ENCODE data around the gene VNN1. TPM values are rescaled to one million over a fixed set of nuclear protein-coding genes. Genes with fewer than 3 reads are reported as not detected.
A peak's percentile ranks its signal among the peaks of the same experiment; 100 is the strongest.

Gene VNN1
- total RNA-seq, 4 donors from 2014 or later: 0.46 to 5.8 (median 0.76) TPM

DNA sequence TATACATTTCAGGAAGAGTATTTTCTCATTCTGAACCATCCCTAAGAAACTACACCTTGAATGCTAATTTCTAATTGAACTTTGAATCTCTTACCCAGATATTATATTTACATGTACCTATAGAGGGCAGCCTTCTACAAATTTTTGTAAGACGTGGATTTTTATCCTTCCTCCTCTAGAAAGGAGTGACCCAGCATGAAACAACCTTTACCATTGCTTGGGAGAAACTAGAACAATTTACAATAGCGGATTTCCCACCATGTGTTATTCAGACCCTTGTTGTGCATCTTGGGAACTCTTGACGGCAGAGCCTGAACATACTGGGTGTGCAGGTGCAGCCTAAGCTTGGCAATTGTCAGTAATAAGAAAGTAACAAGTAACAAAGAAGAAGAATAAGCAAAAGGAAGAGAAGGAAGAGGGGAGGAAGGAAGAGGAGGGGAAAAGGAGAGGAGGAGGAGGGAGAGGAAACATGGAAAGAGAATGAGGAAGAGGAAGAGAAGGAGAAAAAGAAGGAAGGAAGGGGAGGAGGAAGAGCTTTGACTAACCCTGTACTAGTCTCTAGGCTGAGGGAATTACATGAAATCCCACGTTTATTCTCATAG is 44.1 kb downstream of the VNN1 start:
- Histone ChIP-seq H3K4me1 (no peaks in the 10 kb centered on the region), H3K27ac (no peak overlapping the region), H3K9me3 (no peaks in the 10 kb centered on the region), H3K4me3 (replicated peaks in 1 of 3) (no peak overlapping the region), H3K27me3 (no peaks in the 10 kb centered on the region), H3K36me3 (no peaks in the 10 kb centered on the region)
- DNase-seq: no peak
- 12 to 16% methylated on average over 4 of the region's 4 CpGs for WGBS, 2 donors
- TF ChIP-seq POLR2A (IDR thresholded peaks at IDR 0.05): no peak
- TF ChIP-seq, protein P1, sequence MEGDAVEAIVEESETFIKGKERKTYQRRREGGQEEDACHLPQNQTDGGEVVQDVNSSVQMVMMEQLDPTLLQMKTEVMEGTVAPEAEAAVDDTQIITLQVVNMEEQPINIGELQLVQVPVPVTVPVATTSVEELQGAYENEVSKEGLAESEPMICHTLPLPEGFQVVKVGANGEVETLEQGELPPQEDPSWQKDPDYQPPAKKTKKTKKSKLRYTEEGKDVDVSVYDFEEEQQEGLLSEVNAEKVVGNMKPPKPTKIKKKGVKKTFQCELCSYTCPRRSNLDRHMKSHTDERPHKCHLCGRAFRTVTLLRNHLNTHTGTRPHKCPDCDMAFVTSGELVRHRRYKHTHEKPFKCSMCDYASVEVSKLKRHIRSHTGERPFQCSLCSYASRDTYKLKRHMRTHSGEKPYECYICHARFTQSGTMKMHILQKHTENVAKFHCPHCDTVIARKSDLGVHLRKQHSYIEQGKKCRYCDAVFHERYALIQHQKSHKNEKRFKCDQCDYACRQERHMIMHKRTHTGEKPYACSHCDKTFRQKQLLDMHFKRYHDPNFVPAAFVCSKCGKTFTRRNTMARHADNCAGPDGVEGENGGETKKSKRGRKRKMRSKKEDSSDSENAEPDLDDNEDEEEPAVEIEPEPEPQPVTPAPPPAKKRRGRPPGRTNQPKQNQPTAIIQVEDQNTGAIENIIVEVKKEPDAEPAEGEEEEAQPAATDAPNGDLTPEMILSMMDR (IDR thresholded peaks at IDR 0.05): peak in 4 of 6 experiments; percentile 2 to 51 (median 30)
- intact Hi-C loops (cut with DNase I): no loop called here

DNA sequence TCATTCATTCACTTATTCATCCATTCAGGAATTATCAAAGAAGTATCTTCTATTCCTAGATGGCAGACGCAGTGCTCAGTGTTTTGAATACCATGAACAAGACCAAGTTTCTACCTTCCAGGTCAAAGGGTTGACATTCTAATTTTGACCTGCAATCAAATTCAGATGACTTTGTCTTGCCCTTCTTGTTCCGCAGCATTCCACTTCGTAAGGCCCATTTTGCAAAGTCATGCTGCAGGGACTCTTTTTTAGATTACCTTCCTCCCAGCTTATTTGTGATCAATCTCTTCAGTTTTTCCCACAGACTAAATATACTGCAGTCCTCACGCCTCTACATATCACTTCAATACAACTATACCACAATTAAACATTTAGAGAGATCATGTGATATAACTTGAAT is 47.7 kb downstream of the VNN1 start:
- Histone ChIP-seq H3K27me3 (no peaks in the 10 kb centered on the region), H3K36me3 (no peaks in the 10 kb centered on the region), H3K9me3 (no peaks in the 10 kb centered on the region), H3K4me1 (no peaks in the 10 kb centered on the region), H3K4me3 (replicated peaks in 1 of 3) (no peak overlapping the region), H3K27ac (no peak overlapping the region)
- DNase-seq: no peak
- intact Hi-C loops (cut with DNase I): no loop called here
- 65 to 82% methylated on average over 4 of the region's 4 CpGs for WGBS, 2 donors
- no peak for TF ChIP-seq POLR2A (IDR thresholded peaks at IDR 0.05)
- TF ChIP-seq, protein P1 (IDR thresholded peaks at IDR 0.05): no peak

DNA sequence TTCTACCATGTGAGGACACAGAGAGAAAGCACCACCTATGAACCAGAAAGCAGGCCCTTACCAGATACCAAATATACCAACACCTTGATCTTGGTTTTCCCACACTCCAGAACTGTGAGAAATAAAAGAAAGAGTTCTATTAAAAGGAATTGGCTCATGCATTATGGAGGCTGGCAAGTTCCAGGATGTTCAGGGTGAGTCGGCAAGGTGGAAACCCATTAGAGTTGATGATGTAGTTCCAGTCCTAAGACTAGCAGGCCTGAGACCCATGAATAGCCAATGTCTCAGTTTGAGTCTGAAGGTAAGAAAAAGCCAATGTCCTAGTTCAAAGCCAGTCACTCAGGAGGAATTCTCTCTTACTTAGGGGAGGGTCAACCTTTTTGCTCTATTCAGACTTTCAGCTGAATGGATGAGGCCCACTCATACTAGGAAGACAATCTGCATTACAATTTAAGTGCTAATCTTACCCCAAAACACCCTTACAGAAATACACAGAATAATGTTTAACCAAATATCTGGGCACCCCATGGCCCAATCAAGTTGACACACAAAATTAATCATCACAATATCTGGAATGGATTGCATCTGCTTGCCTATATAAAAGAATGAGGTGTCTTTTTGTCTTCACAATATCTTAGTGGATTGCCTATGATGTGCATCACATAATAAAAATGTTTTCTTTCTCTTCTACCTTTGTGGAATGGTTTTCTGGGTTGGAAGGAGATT is 49.4 kb downstream of the VNN1 start:
- Histone ChIP-seq H3K27me3 (no peaks in the 10 kb centered on the region), H3K36me3 (no peaks in the 10 kb centered on the region), H3K9me3 (no peaks in the 10 kb centered on the region), H3K4me3 (replicated peaks in 1 of 3) (no peak overlapping the region), H3K27ac (no peak overlapping the region), H3K4me1 (no peaks in the 10 kb centered on the region)
- DNase-seq: no peak
- 96 to 100% methylated on average over 1 of the region's 1 CpG for WGBS, 2 donors
- TF ChIP-seq, protein P1 (IDR thresholded peaks at IDR 0.05): no peak
- no peak for TF ChIP-seq POLR2A (IDR thresholded peaks at IDR 0.05)
- intact Hi-C loops (cut with DNase I): no loop called here

DNA sequence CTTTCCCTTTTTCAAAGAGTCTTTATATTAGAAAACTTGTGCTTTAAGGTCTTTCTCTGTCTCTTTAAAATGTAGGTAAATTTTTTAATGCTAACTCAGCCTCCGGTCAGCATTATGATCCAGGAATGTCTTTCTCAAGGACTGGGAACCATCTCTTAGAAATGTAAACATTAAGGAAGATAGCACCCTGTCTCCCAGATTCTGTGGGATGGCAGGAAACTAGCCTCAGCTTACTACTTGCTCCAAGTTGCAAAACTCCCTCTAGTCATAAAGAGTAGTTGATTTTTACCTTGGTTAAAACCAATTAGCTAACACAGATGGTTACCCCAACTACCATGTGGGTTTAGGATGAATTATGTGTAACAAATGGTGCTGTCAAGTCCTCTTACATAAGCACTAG is 50.2 kb downstream of the VNN1 start:
- H3K4me3 ChIP-seq (replicated peaks in 1 of 3): no peak overlapping the region
- H3K27me3 ChIP-seq: no peaks in the 10 kb centered on the region
- H3K36me3 ChIP-seq: no peaks in the 10 kb centered on the region
- no peak for DNase-seq
- no peak for TF ChIP-seq POLR2A (IDR thresholded peaks at IDR 0.05)
- TF ChIP-seq, protein P1 (IDR thresholded peaks at IDR 0.05): no peak
- intact Hi-C loops (cut with DNase I): no loop called here
- 84 to 89% methylated on average over 1 of the region's 1 CpG for WGBS, 2 donors
- H3K4me1 ChIP-seq: no peaks in the 10 kb centered on the region
- no peaks in the 10 kb centered on the region for H3K9me3 ChIP-seq
- no peak overlapping the region for H3K27ac ChIP-seq

DNA sequence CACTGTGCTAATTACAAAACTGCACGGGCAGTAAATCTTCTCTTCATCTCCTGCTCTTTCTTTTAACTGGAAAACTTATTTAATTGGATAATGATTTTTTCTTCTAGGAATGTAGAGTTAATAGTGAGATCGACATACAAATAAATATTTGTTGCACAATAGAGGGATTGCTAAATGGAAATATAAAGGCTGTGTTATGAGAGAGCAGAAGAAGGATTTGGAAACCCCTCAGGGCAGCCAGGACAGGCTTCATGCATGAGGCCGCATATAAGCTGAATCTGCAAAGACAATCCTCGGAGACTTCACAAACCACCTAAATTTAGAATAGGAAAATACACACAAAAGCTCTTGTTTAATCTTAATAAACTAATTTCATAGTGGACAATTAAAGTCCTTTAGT is 51.9 kb downstream of the VNN1 start:
- no peak for DNase-seq
- no peaks in the 10 kb centered on the region for H3K4me1 ChIP-seq
- TF ChIP-seq, protein P1 (IDR thresholded peaks at IDR 0.05): no peak
- TF ChIP-seq POLR2A (IDR thresholded peaks at IDR 0.05): no peak
- no peaks in the 10 kb centered on the region for H3K27me3 ChIP-seq
- no peak overlapping the region for H3K27ac ChIP-seq
- H3K36me3 ChIP-seq: no peaks in the 10 kb centered on the region
- H3K9me3 ChIP-seq: no peaks in the 10 kb centered on the region
- intact Hi-C loops (cut with DNase I): no loop called here
- WGBS, 2 donors: 88 to 89% methylated on average over 4 of the region's 4 CpGs
- no peak overlapping the region for H3K4me3 ChIP-seq (replicated peaks in 1 of 3)

Measured in thyroid gland (tissue), 4 donors.